Type B pancreatic cell (in vitro differentiated cells): Measurements from ENCODE around the gene ZFP14. TPM values are rescaled to one million over a fixed set of nuclear protein-coding genes. Genes with fewer than 3 reads are reported as not detected.
"Not testable (repeated sequence)": the region's sequence is repeated elsewhere in the genome, so short reads cannot be mapped to it uniquely, and the experiment has no call there.

Experiments used
- DNase-seq: peaks from one replicate; pipeline ENCODE4 v3.0.0; 2021; ENCODE audit warnings: mixed read lengths; ENCODE audit not compliant: unreplicated experiment; ENCODE audit errors: extremely low spot score
- H3K27ac Mint-ChIP-seq: 2 replicates; pipeline ENCODE4 v1.8.0; 2021; ENCODE audit warnings: mild to moderate bottlenecking, mixed read lengths
- H3K27me3 Mint-ChIP-seq: 2 replicates; pipeline ENCODE4 v1.8.0; 2021; ENCODE audit warnings: mixed read lengths
- H3K36me3 Mint-ChIP-seq: 2 replicates; pipeline ENCODE4 v1.8.0; 2021; ENCODE audit warnings: mixed read lengths
- H3K4me1 Mint-ChIP-seq: one replicate; pipeline ENCODE4 v1.8.0; 2021; ENCODE audit warnings: mixed read lengths; ENCODE audit not compliant: unreplicated experiment
- H3K4me3 Mint-ChIP-seq: 2 replicates; pipeline ENCODE4 v1.8.0; 2021; ENCODE audit warnings: mild to moderate bottlenecking, mixed read lengths
- H3K9me3 Mint-ChIP-seq: 2 replicates; pipeline ENCODE4 v1.8.0; 2021; ENCODE audit warnings: mixed read lengths
- total RNA-seq: library from RNA; stranded (reverse); gene quantifications from 2 replicates; pipeline ENCODE4 v1.2.1, GENCODE V29; 2021; ENCODE audit warnings: low replicate concordance
- TF ChIP-seq, protein P1 (sequence below): fragments of 200-600 bp; sonication (generic); conservative IDR thresholded peaks from 2 replicates; pipeline ENCODE4 v1.5.0; 2021; ENCODE audit warnings: antibody characterized with exemption, mild to moderate bottlenecking

The ZFP14 gene
- total RNA-seq, 1 donor from 2014 or later = 10.9 TPM

- Mint-ChIP-seq H3K36me3 (peaks cover 61% of the 10 kb centered on the region), H3K4me3 (peak overlapping the region; percentile 97), H3K27ac (peak overlapping the region; percentile 93), H3K27me3 (no peaks in the 10 kb centered on the region), H3K9me3 (peaks cover 3% of the 10 kb centered on the region), H3K4me1 (peaks cover 35% of the 10 kb centered on the region)
- no peak for DNase-seq
- TF ChIP-seq, protein P1, sequence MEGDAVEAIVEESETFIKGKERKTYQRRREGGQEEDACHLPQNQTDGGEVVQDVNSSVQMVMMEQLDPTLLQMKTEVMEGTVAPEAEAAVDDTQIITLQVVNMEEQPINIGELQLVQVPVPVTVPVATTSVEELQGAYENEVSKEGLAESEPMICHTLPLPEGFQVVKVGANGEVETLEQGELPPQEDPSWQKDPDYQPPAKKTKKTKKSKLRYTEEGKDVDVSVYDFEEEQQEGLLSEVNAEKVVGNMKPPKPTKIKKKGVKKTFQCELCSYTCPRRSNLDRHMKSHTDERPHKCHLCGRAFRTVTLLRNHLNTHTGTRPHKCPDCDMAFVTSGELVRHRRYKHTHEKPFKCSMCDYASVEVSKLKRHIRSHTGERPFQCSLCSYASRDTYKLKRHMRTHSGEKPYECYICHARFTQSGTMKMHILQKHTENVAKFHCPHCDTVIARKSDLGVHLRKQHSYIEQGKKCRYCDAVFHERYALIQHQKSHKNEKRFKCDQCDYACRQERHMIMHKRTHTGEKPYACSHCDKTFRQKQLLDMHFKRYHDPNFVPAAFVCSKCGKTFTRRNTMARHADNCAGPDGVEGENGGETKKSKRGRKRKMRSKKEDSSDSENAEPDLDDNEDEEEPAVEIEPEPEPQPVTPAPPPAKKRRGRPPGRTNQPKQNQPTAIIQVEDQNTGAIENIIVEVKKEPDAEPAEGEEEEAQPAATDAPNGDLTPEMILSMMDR = no peak
Observed at GRCh38 chr19:36330216-36330615, 48.8 kb downstream of the ZFP14 start.

DNA sequence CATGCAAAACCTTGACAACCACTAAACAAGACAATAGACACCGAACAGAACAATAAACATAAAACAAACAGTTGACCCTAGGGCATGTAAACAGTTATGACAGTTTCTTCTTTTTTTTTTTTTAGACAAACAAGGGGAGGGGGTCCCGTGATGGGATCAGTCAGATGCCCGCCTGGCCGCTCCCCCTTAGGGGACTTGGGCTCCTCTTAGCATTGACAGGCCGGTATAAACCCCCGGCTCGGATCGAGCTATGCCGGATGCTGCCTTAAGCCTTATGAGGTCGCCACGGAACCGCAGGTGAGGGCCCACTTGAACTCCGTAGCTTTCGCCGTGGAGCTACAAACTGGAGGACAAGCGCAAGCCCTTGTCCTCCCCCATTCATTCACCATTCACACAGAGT lies 49.5 kb downstream of the ZFP14 start:
- Mint-ChIP-seq H3K4me3 (peak overlapping the region; percentile 97), H3K4me1 (peaks cover 35% of the 10 kb centered on the region), H3K36me3 (peaks cover 67% of the 10 kb centered on the region)
- not testable (repeated sequence) for H3K27ac Mint-ChIP-seq, H3K27me3 Mint-ChIP-seq, H3K9me3 Mint-ChIP-seq, DNase-seq

GRCh38 chr19:36326649-36327048 lies 52.4 kb downstream of the ZFP14 start:
- H3K9me3 Mint-ChIP-seq, H3K27me3 Mint-ChIP-seq, DNase-seq: not testable (repeated sequence)
- peaks cover 23% of the 10 kb centered on the region for H3K4me1 Mint-ChIP-seq
- H3K27ac Mint-ChIP-seq = peak overlapping the region; percentile 58
- peaks cover 63% of the 10 kb centered on the region for H3K36me3 Mint-ChIP-seq
- peak overlapping the region; percentile 67 for H3K4me3 Mint-ChIP-seq

- H3K27me3 Mint-ChIP-seq, H3K9me3 Mint-ChIP-seq, DNase-seq, H3K4me1 Mint-ChIP-seq, H3K4me3 Mint-ChIP-seq, H3K27ac Mint-ChIP-seq: not testable (repeated sequence)
- peaks cover 24% of the 10 kb centered on the region for H3K36me3 Mint-ChIP-seq
Observed at GRCh38 chr19:36315164-36315563, 63.8 kb downstream of the ZFP14 start.

DNA sequence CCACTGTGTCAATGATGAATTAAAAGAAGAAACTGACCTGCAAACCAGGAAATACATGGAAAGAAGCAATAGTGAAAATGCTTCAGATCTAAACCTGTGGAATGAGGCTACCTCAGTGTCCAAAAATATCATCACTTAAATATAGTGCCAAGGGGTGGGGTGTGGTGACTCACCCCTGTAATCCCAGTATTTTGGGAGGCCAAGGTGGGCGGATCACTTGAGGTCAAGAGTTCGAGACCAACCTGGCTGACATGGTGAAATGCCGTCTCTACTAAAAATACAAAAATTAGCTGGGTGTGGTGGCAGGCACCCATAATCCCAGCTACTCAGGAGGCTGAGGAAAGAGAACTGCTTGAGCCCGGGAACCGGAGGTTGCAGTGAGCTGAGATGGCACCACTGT lies 64.9 kb downstream of the ZFP14 start:
- H3K27ac Mint-ChIP-seq, H3K9me3 Mint-ChIP-seq, H3K4me3 Mint-ChIP-seq, H3K4me1 Mint-ChIP-seq, DNase-seq, H3K27me3 Mint-ChIP-seq: not testable (repeated sequence)
- peaks cover 21% of the 10 kb centered on the region for H3K36me3 Mint-ChIP-seq

- not testable (repeated sequence) for H3K27ac Mint-ChIP-seq, H3K4me3 Mint-ChIP-seq, H3K9me3 Mint-ChIP-seq, H3K27me3 Mint-ChIP-seq, DNase-seq, H3K4me1 Mint-ChIP-seq
- peaks cover 16% of the 10 kb centered on the region for H3K36me3 Mint-ChIP-seq
Observed at GRCh38 chr19:36311098-36311760, 67.8 kb downstream of the ZFP14 start.

DNA sequence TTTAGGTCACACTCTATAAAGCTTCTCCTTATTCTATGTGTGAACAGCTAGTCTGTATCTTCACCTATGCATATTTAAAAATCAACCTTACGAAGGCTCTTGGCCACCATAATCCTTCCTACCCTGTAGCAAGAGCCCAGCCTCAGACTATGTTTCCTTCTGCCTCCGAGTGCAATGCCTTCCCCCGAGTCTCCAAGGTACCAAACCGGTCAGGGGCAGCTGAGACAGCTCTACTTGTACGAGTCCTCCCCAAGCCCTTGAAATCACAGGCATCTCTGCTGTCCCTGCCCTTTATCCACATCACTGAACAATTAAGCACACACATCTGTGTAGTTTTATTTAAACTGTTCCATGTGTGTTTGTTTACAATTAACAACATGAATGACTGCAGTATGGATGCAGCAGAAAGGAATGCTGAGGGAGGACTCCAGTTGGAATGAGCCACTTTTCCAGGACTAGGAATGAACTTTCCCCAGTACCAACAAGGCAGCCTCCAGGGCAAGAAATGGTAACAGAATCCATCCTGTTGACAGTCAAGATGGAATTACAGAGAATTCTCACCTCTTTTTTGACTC lies 68.5 kb downstream of the ZFP14 start:
- H3K4me1 Mint-ChIP-seq, DNase-seq, H3K4me3 Mint-ChIP-seq, H3K27ac Mint-ChIP-seq, H3K27me3 Mint-ChIP-seq, H3K9me3 Mint-ChIP-seq: not testable (repeated sequence)
- peaks cover 10% of the 10 kb centered on the region for H3K36me3 Mint-ChIP-seq

- not testable (repeated sequence) for H3K27me3 Mint-ChIP-seq, H3K36me3 Mint-ChIP-seq, H3K4me3 Mint-ChIP-seq, H3K9me3 Mint-ChIP-seq, DNase-seq, H3K27ac Mint-ChIP-seq, H3K4me1 Mint-ChIP-seq
Observed at GRCh38 chr19:36309759-36310158, 69.2 kb downstream of the ZFP14 start.

- not testable (repeated sequence) for H3K27ac Mint-ChIP-seq, H3K4me1 Mint-ChIP-seq, H3K36me3 Mint-ChIP-seq, H3K4me3 Mint-ChIP-seq, H3K9me3 Mint-ChIP-seq, H3K27me3 Mint-ChIP-seq
- peak; percentile 72 for DNase-seq
Observed at GRCh38 chr19:36309309-36309708, 69.7 kb downstream of the ZFP14 start.

GRCh38 chr19:36292317-36292716 lies 86.7 kb downstream of the ZFP14 start:
- not testable (repeated sequence) for H3K4me1 Mint-ChIP-seq, H3K27ac Mint-ChIP-seq, DNase-seq, H3K4me3 Mint-ChIP-seq, H3K27me3 Mint-ChIP-seq, H3K9me3 Mint-ChIP-seq, H3K36me3 Mint-ChIP-seq

Other genes with a start within 250 kb of the ZFP14 start
- gene CAPNS1, start 239.1 kb downstream of the ZFP14 start, total RNA-seq = 426 and 510 TPM in 2 replicates
- not detected in 2 replicates for gene COX7A1, start 226.8 kb downstream of the ZFP14 start, total RNA-seq
- gene ZNF565, start 164.5 kb downstream of the ZFP14 start, total RNA-seq = 5.6 and 6.8 TPM in 2 replicates
- 92.6 and 110 TPM in 2 replicates for gene ZNF146, start 164.1 kb downstream of the ZFP14 start, total RNA-seq
- 6.0 and 13.0 TPM in 2 replicates for gene ZFP82, start 39.4 kb upstream of the ZFP14 start, total RNA-seq
- 14.1 and 22.1 TPM in 2 replicates for gene ZNF566, start 110.4 kb upstream of the ZFP14 start, total RNA-seq
- gene ZNF260, start 149.1 kb upstream of the ZFP14 start, total RNA-seq = 27.8 and 35.7 TPM in 2 replicates
- gene ZNF529, start 194.1 kb upstream of the ZFP14 start, total RNA-seq = 19.3 and 23.9 TPM in 2 replicates
- 9.5 and 17.5 TPM in 2 replicates for gene ZNF382, start 226.1 kb upstream of the ZFP14 start, total RNA-seq